ENCODE measurements around the gene MIDN.

MIDN gene

GRCh38 chr19:1258707-1259205, 10.4 kb downstream of the MIDN start:
- DNase-seq (no peak), ATAC-seq (no peak)

- DNase-seq (peak; percentile 81), ATAC-seq (peak; percentile 29)
These were observed 11.0 kb downstream of the MIDN start for GRCh38 chr19:1259206-1259875.

- DNase-seq (peak; percentile 71), ATAC-seq (peak; percentile 21)
These were observed 11.7 kb downstream of the MIDN start for GRCh38 chr19:1259876-1260748.

- ATAC-seq: peak; percentile 80
These were observed 12.6 kb downstream of the MIDN start for GRCh38 chr19:1260749-1261537.

GRCh38 chr19:1261538-1261797, 13.1 kb downstream of the MIDN start:
- ATAC-seq: no peak
- peak; percentile 43 for DNase-seq

More at GRCh38 chr19:1260749-1261537, 12.6 kb downstream of the MIDN start:
- peak; percentile 99 for DNase-seq

- DNase-seq: peak; percentile 51
- no peak for ATAC-seq
These were observed 13.6 kb downstream of the MIDN start for GRCh38 chr19:1261798-1262622.

GRCh38 chr19:1262623-1263123, 14.3 kb downstream of the MIDN start:
- DNase-seq (no peak), ATAC-seq (no peak)

- ATAC-seq: no peak
- DNase-seq: no peak
These were observed 14.8 kb downstream of the MIDN start for GRCh38 chr19:1263188-1263587.

- ATAC-seq (no peak), DNase-seq (no peak)
These were observed 16.6 kb downstream of the MIDN start for GRCh38 chr19:1264801-1265614.

- peak; percentile 65 for DNase-seq
- ATAC-seq: peak; percentile 7
These were observed 17.3 kb downstream of the MIDN start for GRCh38 chr19:1265615-1266128.

GRCh38 chr19:1266129-1266915, 17.9 kb downstream of the MIDN start:
- peak; percentile 34 for ATAC-seq
- peak; percentile 93 for DNase-seq

GRCh38 chr19:1266916-1267476, 18.6 kb downstream of the MIDN start:
- DNase-seq (peak; percentile 84), ATAC-seq (no peak)

GRCh38 chr19:1267477-1268225, 19.3 kb downstream of the MIDN start:
- no peak for ATAC-seq
- no peak for DNase-seq

- DNase-seq (no peak), ATAC-seq (no peak)
These were observed 20.1 kb downstream of the MIDN start for GRCh38 chr19:1268226-1269064.

- peak; percentile 79 for ATAC-seq
- peak; percentile 100 for DNase-seq
These were observed 20.7 kb downstream of the MIDN start, which contains the start of gene CIRBP for GRCh38 chr19:1269065-1269477. Gene CIRBP (plus strand): TSS chr19:1269332. CDS start chr19:1270934, 1,602 bp downstream.

GRCh38 chr19:1269478-1270212, 21.3 kb downstream of the MIDN start:
- DNase-seq (peak; percentile 90), ATAC-seq (peak; percentile 11)

All from stimulated activated naive CD8-positive, alpha-beta T cell treated with anti-CD3 and anti-CD28 coated beads, Interleukin-15, Interleukin-2, amounts not matched to agents 100 U/mL and 50 U/mL, for 24 hours (primary cell).